GM12875 (cell line): ENCODE measurements around the gene GPR161.

Experiments used
- H3K4me3 ChIP-seq: one replicate; pipeline ENCODE4 v1.5.1; 2011; ENCODE audit warnings: low read depth, low read length, control low read depth
- CTCF ChIP-seq: IDR thresholded peaks from 2 replicates; pipeline ENCODE4 v1.5.1; 2011; ENCODE audit warnings: low read depth, mild to moderate bottlenecking, control low read depth, inconsistent platforms, low read length, moderate library complexity, borderline replicate concordance; ENCODE audit not compliant: insufficient read depth

GPR161 gene

GRCh38 chr1:168106274-168106673 is 30.5 kb downstream of the GPR161 start:
- H3K4me3 ChIP-seq = no peak overlapping the region
- no peak for TF ChIP-seq CTCF

GRCh38 chr1:168105846-168106245 is 30.9 kb downstream of the GPR161 start:
- H3K4me3 ChIP-seq = no peak overlapping the region
- no peak for TF ChIP-seq CTCF

- no peak for TF ChIP-seq CTCF
These were observed 32.2 kb downstream of the GPR161 start for GRCh38 chr1:168104535-168104934.

GRCh38 chr1:168102487-168102886 is 34.2 kb downstream of the GPR161 start:
- H3K4me3 ChIP-seq = no peak overlapping the region
- TF ChIP-seq CTCF = no peak

More at GRCh38 chr1:168104535-168104934, 32.2 kb downstream of the GPR161 start:
- no peak overlapping the region for H3K4me3 ChIP-seq

GRCh38 chr1:168101336-168101735 is 35.4 kb downstream of the GPR161 start:
- no peak overlapping the region for H3K4me3 ChIP-seq
- no peak for TF ChIP-seq CTCF

- TF ChIP-seq CTCF = no peak
- no peak overlapping the region for H3K4me3 ChIP-seq
These were observed 36.3 kb downstream of the GPR161 start for GRCh38 chr1:168100315-168101002.

GRCh38 chr1:168099337-168099801 is 37.4 kb downstream of the GPR161 start:
- no peak overlapping the region for H3K4me3 ChIP-seq
- no peak for TF ChIP-seq CTCF
